NCI-H2107 treated with DMSO at 0.1 percent for 48 hours (cell line): Measurements from ENCODE around the gene GRK4.
"Not testable (repeated sequence)": the region's sequence is repeated elsewhere in the genome, so short reads cannot be mapped to it uniquely, and the experiment has no call there.

Experiments
- DNase-seq: peaks from one replicate; lab custom pipeline; 2025; ENCODE audit not compliant: unreplicated experiment; lab: John Stamatoyannopoulos, UW

Gene GRK4

DNA sequence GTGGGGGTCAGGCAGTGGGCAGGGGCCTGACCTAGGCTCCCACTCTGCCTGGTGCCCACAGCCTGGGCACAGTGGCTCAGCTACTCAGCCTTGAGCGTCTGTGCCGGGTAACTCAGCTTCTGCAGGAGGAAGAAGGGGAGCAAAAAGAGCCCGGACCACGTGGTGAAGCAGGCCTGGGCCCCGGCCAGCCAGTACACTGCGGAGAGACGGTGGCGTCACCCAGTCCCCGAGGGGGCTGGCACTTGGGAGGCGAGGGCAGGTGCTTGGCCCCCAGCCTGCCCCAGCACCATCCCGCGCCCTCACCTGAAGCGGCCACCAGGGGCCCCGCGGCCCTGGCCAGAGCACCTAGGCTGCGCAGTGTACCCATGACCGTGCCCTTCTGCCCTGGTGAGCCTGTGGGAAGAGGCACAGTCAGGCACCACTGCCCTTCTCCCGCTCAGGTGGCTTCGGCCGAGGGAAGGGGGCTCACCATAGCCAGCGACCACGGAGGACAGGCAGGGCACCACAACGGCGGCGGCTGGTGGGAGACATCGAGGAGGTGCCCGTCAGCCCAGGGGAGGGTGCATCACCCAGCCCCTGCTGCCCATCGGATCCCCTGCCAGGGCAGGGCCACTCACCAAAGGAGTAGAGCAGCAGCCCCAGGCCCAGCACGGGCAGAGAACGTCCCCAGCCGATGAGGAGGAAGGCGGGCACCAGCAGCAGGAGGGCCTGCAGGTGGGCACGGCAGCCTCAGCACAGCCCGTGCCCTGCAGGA is 32.4 kb upstream of the GRK4 start:
- peak; percentile 48 for DNase-seq

DNA sequence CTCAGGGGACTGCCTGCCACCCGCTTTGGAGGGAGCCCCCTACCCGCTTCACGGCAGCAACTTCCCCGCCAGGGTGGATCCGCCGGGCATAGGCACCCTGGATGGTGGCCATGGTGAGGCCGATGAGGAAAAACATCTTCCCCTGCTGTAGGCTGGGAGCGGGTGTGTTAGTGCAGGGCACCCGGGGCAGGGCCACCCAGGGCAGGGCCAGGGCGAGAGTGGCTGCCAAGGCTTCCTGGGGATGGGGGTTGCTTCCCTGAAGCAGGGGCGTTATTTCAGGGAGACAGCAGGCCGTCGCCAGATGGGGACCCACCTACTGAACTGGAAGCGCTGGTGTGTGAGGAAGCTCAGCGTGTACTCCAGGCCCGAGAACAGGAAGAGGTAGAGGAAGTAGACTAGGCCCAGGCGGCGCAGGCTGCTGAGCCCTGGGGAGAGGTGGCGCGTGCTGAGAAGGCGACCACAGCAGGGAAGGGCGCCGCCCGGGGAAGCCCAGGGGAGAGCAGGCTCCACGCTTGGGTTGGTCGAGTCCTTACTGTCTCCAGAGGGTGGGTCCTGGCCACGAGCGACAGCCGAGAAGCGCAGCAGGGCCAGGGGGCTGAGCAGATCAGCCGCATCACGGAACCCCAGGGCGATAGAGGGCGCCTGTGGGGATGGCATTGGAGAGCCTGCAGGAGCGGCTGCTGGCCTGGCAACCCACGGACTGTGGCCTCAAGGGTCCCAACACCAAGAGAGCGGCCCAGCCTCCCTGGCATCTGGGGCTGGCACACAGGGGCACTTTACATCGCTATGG is 31.7 kb upstream of the GRK4 start:
- no peak for DNase-seq

DNA sequence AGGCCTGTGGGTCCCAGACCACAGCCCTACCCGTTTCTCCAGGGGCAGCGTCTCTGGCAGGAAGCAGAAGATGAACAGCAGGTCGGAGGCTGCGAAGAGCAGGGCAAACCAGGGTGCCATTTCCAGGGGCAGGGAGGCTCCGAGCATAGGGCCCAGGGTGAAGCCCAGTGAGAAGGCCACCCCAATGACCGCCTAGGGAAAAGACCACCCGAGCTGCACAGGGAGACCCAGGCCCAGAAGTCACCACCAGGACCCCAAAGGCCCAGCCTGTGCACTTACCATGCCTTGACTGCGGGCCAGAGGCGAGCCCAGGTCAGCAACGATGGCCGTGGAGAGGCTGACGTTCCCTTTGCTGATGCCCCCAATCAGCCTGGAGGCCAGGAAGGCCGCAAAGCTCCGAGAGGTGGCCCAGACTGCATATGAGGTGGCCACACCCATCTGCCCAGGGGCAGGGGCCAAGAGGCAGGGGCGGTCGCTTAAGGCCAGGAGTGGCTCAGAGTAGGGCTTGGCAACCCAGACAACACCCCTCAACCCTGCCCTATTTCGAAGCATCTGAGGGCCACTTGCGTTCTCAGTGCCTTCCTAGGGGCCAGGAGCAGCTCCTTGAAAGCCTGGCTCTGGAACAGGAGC is 30.9 kb upstream of the GRK4 start:
- no peak for DNase-seq

GRCh38 chr4:2932951-2933565 is 30.3 kb upstream of the GRK4 start:
- DNase-seq: no peak

DNA sequence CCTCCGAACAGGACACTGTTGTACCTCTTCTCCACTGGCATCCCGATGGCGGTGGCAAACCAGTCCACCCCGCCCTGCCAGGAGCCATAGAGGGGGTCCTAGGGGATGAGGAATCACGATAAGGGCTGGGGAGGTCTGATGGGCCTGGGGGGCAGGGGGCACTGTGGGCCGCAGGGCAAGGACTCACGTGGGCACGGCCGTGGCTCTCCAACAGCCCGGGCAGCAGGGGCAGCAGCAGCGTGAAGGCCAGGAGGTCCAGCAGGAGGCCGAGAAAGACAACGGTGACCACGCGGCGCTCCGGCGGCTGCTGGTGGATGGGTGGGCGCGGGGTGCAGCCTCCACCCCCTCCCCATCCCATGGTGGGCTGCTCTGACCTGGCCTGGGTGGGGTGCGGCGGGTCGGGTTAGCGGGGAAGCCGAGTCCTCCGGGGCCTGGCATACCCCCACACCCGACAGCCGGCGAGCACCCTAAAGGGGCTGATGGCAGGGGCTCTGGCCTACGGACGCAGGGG is 29.8 kb upstream of the GRK4 start:
- DNase-seq: no peak

GRCh38 chr4:2934077-2934812 is 29.1 kb upstream of the GRK4 start:
- no peak for DNase-seq

- DNase-seq: peak; percentile 49
Observed at GRCh38 chr4:2934813-2935761, 28.3 kb upstream of the GRK4 start.

- DNase-seq: no peak
Observed at GRCh38 chr4:2935762-2936743, 27.3 kb upstream of the GRK4 start.

DNA sequence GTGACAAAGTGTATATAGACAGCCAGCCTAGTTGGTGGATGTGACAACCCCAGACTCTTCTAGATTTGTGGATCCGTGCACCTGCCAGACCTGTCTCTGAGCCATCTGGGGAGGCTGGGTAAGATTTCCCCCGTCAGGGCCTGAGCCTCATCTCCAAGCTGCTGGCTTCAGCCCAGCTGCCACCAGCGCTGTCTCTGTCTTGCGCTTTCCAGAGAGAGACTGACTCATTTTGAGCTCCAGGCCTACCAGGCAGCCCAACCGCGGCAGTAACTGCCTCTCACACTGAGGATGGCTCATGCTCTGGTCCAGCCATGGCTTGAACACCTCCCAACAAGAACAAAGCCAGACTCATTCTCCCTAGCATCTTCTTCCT is 26.6 kb upstream of the GRK4 start:
- no peak for DNase-seq

GRCh38 chr4:2937146-2937857 is 26.1 kb upstream of the GRK4 start:
- peak; percentile 26 for DNase-seq

GRCh38 chr4:2937986-2938385 is 25.4 kb upstream of the GRK4 start:
- DNase-seq: no peak

DNA sequence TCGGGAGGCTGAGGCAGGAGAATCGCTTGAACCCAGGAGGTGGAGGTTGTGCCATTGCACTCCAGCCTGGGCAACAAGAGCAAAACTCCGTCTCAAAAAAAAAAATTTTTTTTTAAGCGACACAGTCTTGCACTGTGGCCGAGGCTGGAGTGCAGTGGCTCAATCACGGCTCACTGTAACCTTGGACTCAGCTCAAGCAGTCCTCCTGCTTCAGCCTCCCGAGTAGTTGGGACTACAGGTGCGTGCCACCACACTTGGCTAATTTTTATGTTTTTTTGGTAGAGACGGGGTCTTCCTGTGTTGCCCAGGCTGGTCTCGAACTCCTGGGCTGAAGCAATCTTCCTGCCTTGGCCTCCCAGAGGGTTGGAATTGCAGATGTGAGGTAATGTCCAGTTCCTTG is 25.0 kb upstream of the GRK4 start:
- not testable (repeated sequence) for DNase-seq

- DNase-seq: no peak
Observed at GRCh38 chr4:2938906-2939305, 24.5 kb upstream of the GRK4 start.

DNA sequence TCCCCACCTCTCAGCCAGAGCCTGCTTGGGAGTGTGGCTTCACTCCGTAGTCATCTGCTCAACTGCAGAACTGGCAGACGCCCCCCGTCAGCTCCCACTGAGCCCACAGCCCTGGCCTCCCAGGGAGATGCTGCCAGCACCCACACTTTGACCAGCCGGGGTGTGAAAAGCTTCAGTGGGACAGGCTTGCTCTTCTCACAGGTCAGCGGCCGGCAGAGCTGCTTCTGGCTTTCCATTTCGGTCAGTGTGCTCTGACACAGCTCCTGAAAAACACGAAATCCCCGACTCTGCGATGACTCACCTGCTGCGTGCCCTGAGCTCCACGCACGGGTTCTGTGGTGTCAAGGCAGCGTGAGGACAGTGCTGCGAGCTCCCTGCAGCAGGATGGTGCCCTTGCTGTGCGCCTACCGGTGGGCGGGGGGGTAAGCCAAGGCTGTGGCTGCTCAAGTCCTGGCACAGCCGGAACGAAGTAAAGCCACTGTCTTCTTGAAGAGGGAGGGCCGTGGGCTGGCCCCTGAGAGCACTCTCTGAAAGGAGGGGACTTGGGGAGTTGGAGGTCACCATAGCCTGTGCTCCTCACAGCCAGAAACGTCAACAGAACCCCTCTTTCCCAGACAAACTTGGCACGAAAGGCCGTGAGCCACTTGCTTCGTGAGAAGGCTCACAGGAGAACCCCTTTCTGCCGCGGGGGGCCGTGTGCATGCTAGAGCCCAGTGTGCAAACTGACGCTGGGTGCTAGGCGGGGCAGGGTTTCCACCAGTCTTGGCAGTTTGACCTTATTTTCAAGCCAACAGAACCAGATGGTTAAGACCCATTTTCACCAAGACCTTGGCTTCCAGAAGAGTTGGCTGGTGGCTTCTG is 23.8 kb upstream of the GRK4 start:
- no peak for DNase-seq

- DNase-seq: no peak
Observed at GRCh38 chr4:2940267-2941137, 22.9 kb upstream of the GRK4 start.
